HCT116 (cell line): ENCODE results near the gene TFCP2L1. TPM values are rescaled to one million over a fixed set of nuclear protein-coding genes. Genes with fewer than 3 reads are reported as not detected.

Source experiments
- ATAC-seq: fragments of 200-7000 bp; cut with Tn5 transposase; 2 replicates; pipeline ENCODE4 v1.9.1; 2020; ENCODE audit warnings: mild to moderate bottlenecking, moderate library complexity
- BruUV-seq: library from RNA; stranded (reverse); fragments of 400-500 nt; replicated peaks from 2 replicates; lab custom pipeline; 2021; lab: Mats Ljungman, UMichigan
- CTCF ChIA-PET: fragments of 300-600 bp; sonication (Branson Sonifier 250); formaldehyde crosslinking; loops from one replicate; lab custom pipeline; 2021; ENCODE audit warnings: antibody characterized with exemption; lab: Charles Lee
- POLR2A ChIA-PET: fragments of 300-600, 350-600 bp; sonication (Branson Sonifier 250); formaldehyde crosslinking; loops from one replicate; lab custom pipeline; 2021; ENCODE audit warnings: antibody characterized with exemption; lab: Charles Lee
- RAD21 ChIA-PET, 2 experiments: fragments of 300-600 bp; sonication (Branson Sonifier 250); formaldehyde crosslinking; loops; one replicate each; lab custom pipeline; 2023; ENCODE audit warnings: low total read pairs in 2 of 2; ENCODE audit not compliant: uncharacterized antibody in 2 of 2, unreplicated experiment in 2 of 2, low non-redundant PET in 1 of 2; lab: Charles Lee
- DNase-seq: peaks from one replicate; pipeline ENCODE4 v3.0.0-alpha.2; 2010; ENCODE audit warnings: low read depth, low spot score
- H2AFZ ChIP-seq: fragments of 200-600 bp; shearing (Covaris generic), sonication (generic); 2 replicates; pipeline ENCODE4 v1.6.1; 2017; ENCODE audit warnings: low read depth, mixed run types, mixed read lengths, antibody characterized with exemption, low read length; ENCODE audit not compliant: poor library complexity, severe bottlenecking
- H3K27ac ChIP-seq: 2 replicates; pipeline ENCODE4 v1.5.1; 2012; ENCODE audit warnings: low read depth, low read length
- H3K27me3 ChIP-seq: fragments of 200-600 bp; sonication (generic); 2 replicates; pipeline ENCODE4 v1.6.1; 2016; ENCODE audit warnings: mixed run types, low read length, mixed read lengths; ENCODE audit not compliant: insufficient read depth
- H3K36me3 ChIP-seq, 2 experiments: fragments of 200-500 bp in 1 of 2; fragments of 200-600 bp in 1 of 2; sonication (Bioruptor generic) in 1 of 2; sonication (generic) in 1 of 2; 2 replicates each; pipeline versions ENCODE4 v1.5.1 to v1.6.1; 2014 to 2016; ENCODE audit warnings: low read length in 2 of 2, inconsistent platforms in 1 of 2, mixed read lengths in 1 of 2, mixed run types in 1 of 2; ENCODE audit not compliant: insufficient read depth in 2 of 2, control insufficient read depth in 1 of 2
- H3K4me1 ChIP-seq, 2 experiments: fragments of 200-600 bp in 1 of 2; sonication (generic) in 1 of 2; 2 replicates each; pipeline versions ENCODE4 v1.5.1 to v1.6.1; 2012 to 2017; ENCODE audit warnings: low read length in 2 of 2, inconsistent platforms in 1 of 2, mild to moderate bottlenecking in 1 of 2, mixed read lengths in 1 of 2, mixed run types in 1 of 2, moderate library complexity in 1 of 2; ENCODE audit not compliant: insufficient read depth in 2 of 2, control insufficient read depth in 1 of 2
- H3K4me2 ChIP-seq: fragments of 200-600 bp; sonication (generic); 2 replicates; pipeline ENCODE4 v1.6.1; 2017; ENCODE audit warnings: mixed run types, low read length, mixed read lengths
- H3K4me3 ChIP-seq, 2 experiments: fragments of 200-600 bp in 1 of 2; sonication (generic) in 1 of 2; replicated peaks in 1 of 2; 2 replicates each; pipeline ENCODE4 v1.5.1; 2011 to 2016; ENCODE audit warnings: low read length in 2 of 2, control low read depth in 1 of 2, low read depth in 1 of 2, mild to moderate bottlenecking in 1 of 2, mixed read lengths in 1 of 2, mixed run types in 1 of 2
- H3K79me2 ChIP-seq: fragments of 200-600 bp; sonication (generic); 2 replicates; pipeline ENCODE4 v1.6.1; 2017; ENCODE audit warnings: mild to moderate bottlenecking, mixed run types, low read length, moderate library complexity, mixed read lengths; ENCODE audit not compliant: insufficient read depth
- H3K9ac ChIP-seq: fragments of 200-600 bp; sonication (generic); 2 replicates; pipeline ENCODE4 v1.6.1; 2016; ENCODE audit warnings: low read length, mixed read lengths
- H3K9me2 ChIP-seq: fragments of 200-600 bp; sonication (generic), shearing (Covaris generic); 2 replicates; pipeline ENCODE4 v1.6.1; 2017; ENCODE audit warnings: mixed run types, mild to moderate bottlenecking, moderate library complexity; ENCODE audit not compliant: insufficient read depth
- H3K9me3 ChIP-seq, 2 experiments: fragments of 200-500 bp in 1 of 2; fragments of 200-600 bp in 1 of 2; sonication (Bioruptor generic) in 1 of 2; sonication (generic) in 1 of 2; 2 replicates each; pipeline ENCODE4 v1.6.1; 2014 to 2017; ENCODE audit warnings: low read length in 2 of 2, mixed read lengths in 2 of 2, inconsistent platforms in 1 of 2, low read depth in 1 of 2, mild to moderate bottlenecking in 1 of 2, mixed run types in 1 of 2, moderate library complexity in 1 of 2; ENCODE audit not compliant: control insufficient read depth in 1 of 2, insufficient read depth in 1 of 2
- H4K20me1 ChIP-seq: fragments of 200-600 bp; sonication (generic), shearing (Covaris generic); 2 replicates; pipeline ENCODE4 v1.6.1; 2017; ENCODE audit warnings: mixed run types, mild to moderate bottlenecking, moderate library complexity; ENCODE audit not compliant: insufficient read depth
- CEBPB ChIP-seq: IDR thresholded peaks from 2 replicates; pipeline ENCODE4 v1.6.1; 2012; ENCODE audit warnings: low read depth
- EGR1 ChIP-seq: IDR thresholded peaks from 2 replicates; pipeline ENCODE4 v1.6.1; 2012; ENCODE audit warnings: low read depth
- EZH2phosphoT487 ChIP-seq: fragments of 200-600 bp; IDR thresholded peaks from 2 replicates; pipeline ENCODE4 v1.6.1; 2018; ENCODE audit warnings: antibody characterized with exemption, borderline replicate concordance
- FOSL1 ChIP-seq: IDR thresholded peaks from 2 replicates; pipeline ENCODE4 v1.6.1; 2012; ENCODE audit warnings: low read depth
- JUND ChIP-seq: IDR thresholded peaks from 2 replicates; pipeline ENCODE4 v1.6.1; 2012
- MAX ChIP-seq: IDR thresholded peaks from 2 replicates; pipeline ENCODE4 v1.6.1; 2012
- POLR2A ChIP-seq: IDR thresholded peaks from 2 replicates; pipeline ENCODE4 v1.7.0; 2011; ENCODE audit warnings: borderline replicate concordance; ENCODE audit not compliant: insufficient read depth, insufficient read length; ENCODE audit errors: extremely low read depth
- POLR2AphosphoS5 ChIP-seq: IDR thresholded peaks from 2 replicates; pipeline ENCODE4 v1.6.1; 2011; ENCODE audit warnings: mild to moderate bottlenecking, low read depth, low read length, moderate library complexity
- RAD21 ChIP-seq: IDR thresholded peaks from 2 replicates; pipeline ENCODE4 v1.6.1; 2012; ENCODE audit warnings: low read depth, mild to moderate bottlenecking
- SIN3A ChIP-seq: IDR thresholded peaks from 2 replicates; pipeline ENCODE4 v1.6.1; 2012; ENCODE audit warnings: low read depth
- SRF ChIP-seq: IDR thresholded peaks from 2 replicates; pipeline ENCODE4 v1.6.1; 2012; ENCODE audit warnings: low read depth
- TCF7L2 ChIP-seq: IDR thresholded peaks from 2 replicates; pipeline ENCODE4 v1.7.0; 2011; ENCODE audit warnings: borderline replicate concordance, inconsistent platforms; ENCODE audit not compliant: insufficient read depth, insufficient read length; ENCODE audit errors: extremely low read depth
- YY1 ChIP-seq: IDR thresholded peaks from 2 replicates; pipeline ENCODE4 v1.6.1; 2011; ENCODE audit warnings: low read length, low read depth, moderate library complexity, mild to moderate bottlenecking; ENCODE audit not compliant: insufficient replicate concordance; ENCODE audit errors: extremely low read depth
- ZFX ChIP-seq: fragments of 450-650 bp; IDR thresholded peaks from 2 replicates; pipeline ENCODE4 v1.6.1; 2017
- ZNF274 ChIP-seq: fragments of 200-500 bp; sonication (Bioruptor generic); IDR thresholded peaks from 2 replicates; pipeline ENCODE4 v1.6.1; 2014; ENCODE audit warnings: mild to moderate bottlenecking, low read depth, low read length, inconsistent platforms
- intact Hi-C: fragments of 100-400 bp; cut with micrococcal nuclease; formaldehyde crosslinking; loops from 2 replicates; pipeline ENCODE4 v1.10.0; 2022
- total RNA-seq: library from RNA; stranded (reverse); gene quantifications from one replicate; pipeline ENCODE4 v1.2.1, GENCODE V29; 2021; ENCODE audit not compliant: unreplicated experiment
- TF ChIP-seq, protein P1 (sequence below): IDR thresholded peaks from 2 replicates; pipeline ENCODE4 v1.6.1; 2011; ENCODE audit warnings: mild to moderate bottlenecking, low read length, moderate library complexity; ENCODE audit not compliant: insufficient replicate concordance; ENCODE audit errors: extremely low read depth
- TF ChIP-seq, protein P2 (sequence below): IDR thresholded peaks from 2 replicates; pipeline ENCODE4 v1.6.1; 2012
- TF ChIP-seq, protein P3 (sequence below): IDR thresholded peaks from 2 replicates; pipeline ENCODE4 v1.6.1; 2012; ENCODE audit warnings: low read depth
- TF ChIP-seq, protein P4 (sequence below), 3 experiments: fragments of 200-600 bp in 1 of 3; sonication (generic) in 1 of 3; IDR thresholded peaks in 2 of 3; conservative IDR thresholded peaks in 1 of 3; 2 replicates each; pipeline ENCODE4 v1.5.1; 2012 to 2017; ENCODE audit warnings: low read depth in 2 of 3, low read length in 2 of 3, antibody characterized with exemption in 1 of 3, borderline replicate concordance in 1 of 3, control low read depth in 1 of 3, mild to moderate bottlenecking in 1 of 3, mixed read lengths in 1 of 3, mixed run types in 1 of 3, moderate library complexity in 1 of 3; ENCODE audit not compliant: insufficient read depth in 1 of 3

The TFCP2L1 gene
- total RNA-seq, 1 experiment from 2014 or later, result 8.4 TPM

GRCh38 chr2:121179467-121179866 is 105.5 kb downstream of the TFCP2L1 start (continued):
- TF ChIP-seq SRF, result no peak
- TF ChIP-seq TCF7L2, result no peak
- TF ChIP-seq CEBPB, result no peak
- TF ChIP-seq ZNF274, result no peak
- TF ChIP-seq POLR2AphosphoS5, result no peak
- TF ChIP-seq, protein P1, sequence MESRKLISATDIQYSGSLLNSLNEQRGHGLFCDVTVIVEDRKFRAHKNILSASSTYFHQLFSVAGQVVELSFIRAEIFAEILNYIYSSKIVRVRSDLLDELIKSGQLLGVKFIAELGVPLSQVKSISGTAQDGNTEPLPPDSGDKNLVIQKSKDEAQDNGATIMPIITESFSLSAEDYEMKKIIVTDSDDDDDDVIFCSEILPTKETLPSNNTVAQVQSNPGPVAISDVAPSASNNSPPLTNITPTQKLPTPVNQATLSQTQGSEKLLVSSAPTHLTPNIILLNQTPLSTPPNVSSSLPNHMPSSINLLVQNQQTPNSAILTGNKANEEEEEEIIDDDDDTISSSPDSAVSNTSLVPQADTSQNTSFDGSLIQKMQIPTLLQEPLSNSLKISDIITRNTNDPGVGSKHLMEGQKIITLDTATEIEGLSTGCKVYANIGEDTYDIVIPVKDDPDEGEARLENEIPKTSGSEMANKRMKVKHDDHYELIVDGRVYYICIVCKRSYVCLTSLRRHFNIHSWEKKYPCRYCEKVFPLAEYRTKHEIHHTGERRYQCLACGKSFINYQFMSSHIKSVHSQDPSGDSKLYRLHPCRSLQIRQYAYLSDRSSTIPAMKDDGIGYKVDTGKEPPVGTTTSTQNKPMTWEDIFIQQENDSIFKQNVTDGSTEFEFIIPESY, result no peak
- TF ChIP-seq SIN3A, result no peak
- no peak for TF ChIP-seq FOSL1
- no peak for TF ChIP-seq EGR1
- TF ChIP-seq, protein P2, sequence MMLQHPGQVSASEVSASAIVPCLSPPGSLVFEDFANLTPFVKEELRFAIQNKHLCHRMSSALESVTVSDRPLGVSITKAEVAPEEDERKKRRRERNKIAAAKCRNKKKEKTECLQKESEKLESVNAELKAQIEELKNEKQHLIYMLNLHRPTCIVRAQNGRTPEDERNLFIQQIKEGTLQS, result no peak

GRCh38 chr2:121178730-121179129 is 106.3 kb downstream of the TFCP2L1 start:
- ATAC-seq (no peak), DNase-seq (no peak)
- RAD21 ChIA-PET, result no interaction called here
- Histone ChIP-seq H3K27ac (no peak overlapping the region), H4K20me1 (no peaks in the 10 kb centered on the region), H3K27me3 (no peaks in the 10 kb centered on the region), H3K79me2 (no peaks in the 10 kb centered on the region), H3K9me2 (no peaks in the 10 kb centered on the region), H3K4me3 (no peak overlapping the region), H3K9me3 (no peaks in the 10 kb centered on the region), H3K4me1 (peaks cover 0 to 9% of the 10 kb centered on the region in 2 experiments; a peak in 2 of 4 replicates), H3K4me2 (no peak overlapping the region), H3K9ac (no peak overlapping the region), H2AFZ (no peak overlapping the region), H3K36me3 (no peaks in the 10 kb centered on the region)
- BruUV-seq, result no TSS peak
- intact Hi-C loops, result no loop called here
- POLR2A ChIA-PET, result no interaction called here
- CTCF ChIA-PET, result no interaction called here
- TF ChIP-seq RAD21 (no peak), YY1 (no peak), MAX (no peak), JUND (no peak), POLR2AphosphoS5 (no peak), ZFX (no peak), ZNF274 (no peak), POLR2A (no peak), EGR1 (no peak), FOSL1 (no peak), TCF7L2 (no peak), EZH2phosphoT487 (no peak)
- TF ChIP-seq, protein P3, sequence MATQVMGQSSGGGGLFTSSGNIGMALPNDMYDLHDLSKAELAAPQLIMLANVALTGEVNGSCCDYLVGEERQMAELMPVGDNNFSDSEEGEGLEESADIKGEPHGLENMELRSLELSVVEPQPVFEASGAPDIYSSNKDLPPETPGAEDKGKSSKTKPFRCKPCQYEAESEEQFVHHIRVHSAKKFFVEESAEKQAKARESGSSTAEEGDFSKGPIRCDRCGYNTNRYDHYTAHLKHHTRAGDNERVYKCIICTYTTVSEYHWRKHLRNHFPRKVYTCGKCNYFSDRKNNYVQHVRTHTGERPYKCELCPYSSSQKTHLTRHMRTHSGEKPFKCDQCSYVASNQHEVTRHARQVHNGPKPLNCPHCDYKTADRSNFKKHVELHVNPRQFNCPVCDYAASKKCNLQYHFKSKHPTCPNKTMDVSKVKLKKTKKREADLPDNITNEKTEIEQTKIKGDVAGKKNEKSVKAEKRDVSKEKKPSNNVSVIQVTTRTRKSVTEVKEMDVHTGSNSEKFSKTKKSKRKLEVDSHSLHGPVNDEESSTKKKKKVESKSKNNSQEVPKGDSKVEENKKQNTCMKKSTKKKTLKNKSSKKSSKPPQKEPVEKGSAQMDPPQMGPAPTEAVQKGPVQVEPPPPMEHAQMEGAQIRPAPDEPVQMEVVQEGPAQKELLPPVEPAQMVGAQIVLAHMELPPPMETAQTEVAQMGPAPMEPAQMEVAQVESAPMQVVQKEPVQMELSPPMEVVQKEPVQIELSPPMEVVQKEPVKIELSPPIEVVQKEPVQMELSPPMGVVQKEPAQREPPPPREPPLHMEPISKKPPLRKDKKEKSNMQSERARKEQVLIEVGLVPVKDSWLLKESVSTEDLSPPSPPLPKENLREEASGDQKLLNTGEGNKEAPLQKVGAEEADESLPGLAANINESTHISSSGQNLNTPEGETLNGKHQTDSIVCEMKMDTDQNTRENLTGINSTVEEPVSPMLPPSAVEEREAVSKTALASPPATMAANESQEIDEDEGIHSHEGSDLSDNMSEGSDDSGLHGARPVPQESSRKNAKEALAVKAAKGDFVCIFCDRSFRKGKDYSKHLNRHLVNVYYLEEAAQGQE, result no peak
- TF ChIP-seq, protein P4, sequence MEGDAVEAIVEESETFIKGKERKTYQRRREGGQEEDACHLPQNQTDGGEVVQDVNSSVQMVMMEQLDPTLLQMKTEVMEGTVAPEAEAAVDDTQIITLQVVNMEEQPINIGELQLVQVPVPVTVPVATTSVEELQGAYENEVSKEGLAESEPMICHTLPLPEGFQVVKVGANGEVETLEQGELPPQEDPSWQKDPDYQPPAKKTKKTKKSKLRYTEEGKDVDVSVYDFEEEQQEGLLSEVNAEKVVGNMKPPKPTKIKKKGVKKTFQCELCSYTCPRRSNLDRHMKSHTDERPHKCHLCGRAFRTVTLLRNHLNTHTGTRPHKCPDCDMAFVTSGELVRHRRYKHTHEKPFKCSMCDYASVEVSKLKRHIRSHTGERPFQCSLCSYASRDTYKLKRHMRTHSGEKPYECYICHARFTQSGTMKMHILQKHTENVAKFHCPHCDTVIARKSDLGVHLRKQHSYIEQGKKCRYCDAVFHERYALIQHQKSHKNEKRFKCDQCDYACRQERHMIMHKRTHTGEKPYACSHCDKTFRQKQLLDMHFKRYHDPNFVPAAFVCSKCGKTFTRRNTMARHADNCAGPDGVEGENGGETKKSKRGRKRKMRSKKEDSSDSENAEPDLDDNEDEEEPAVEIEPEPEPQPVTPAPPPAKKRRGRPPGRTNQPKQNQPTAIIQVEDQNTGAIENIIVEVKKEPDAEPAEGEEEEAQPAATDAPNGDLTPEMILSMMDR (IDR thresholded peaks at IDR 0.05 in 2 of 3, conservative IDR thresholded peaks at IDR 0.05 in 1 of 3; ENCODE audit: borderline replicate concordance in 1 of 3, insufficient read depth in 1 of 3, low read depth in 2 of 3, low read length in 2 of 3), result no peak
